HG03280 (cell line): ENCODE results near the gene FSHR.

ENCODE experiments used
- ATAC-seq: cut with Tn5 transposase; IDR thresholded peaks from one replicate; pipeline ENCODE4 v1.9.1; 2021; ENCODE audit warnings: mild to moderate bottlenecking, moderate library complexity; ENCODE audit not compliant: unreplicated experiment

Gene FSHR

DNA sequence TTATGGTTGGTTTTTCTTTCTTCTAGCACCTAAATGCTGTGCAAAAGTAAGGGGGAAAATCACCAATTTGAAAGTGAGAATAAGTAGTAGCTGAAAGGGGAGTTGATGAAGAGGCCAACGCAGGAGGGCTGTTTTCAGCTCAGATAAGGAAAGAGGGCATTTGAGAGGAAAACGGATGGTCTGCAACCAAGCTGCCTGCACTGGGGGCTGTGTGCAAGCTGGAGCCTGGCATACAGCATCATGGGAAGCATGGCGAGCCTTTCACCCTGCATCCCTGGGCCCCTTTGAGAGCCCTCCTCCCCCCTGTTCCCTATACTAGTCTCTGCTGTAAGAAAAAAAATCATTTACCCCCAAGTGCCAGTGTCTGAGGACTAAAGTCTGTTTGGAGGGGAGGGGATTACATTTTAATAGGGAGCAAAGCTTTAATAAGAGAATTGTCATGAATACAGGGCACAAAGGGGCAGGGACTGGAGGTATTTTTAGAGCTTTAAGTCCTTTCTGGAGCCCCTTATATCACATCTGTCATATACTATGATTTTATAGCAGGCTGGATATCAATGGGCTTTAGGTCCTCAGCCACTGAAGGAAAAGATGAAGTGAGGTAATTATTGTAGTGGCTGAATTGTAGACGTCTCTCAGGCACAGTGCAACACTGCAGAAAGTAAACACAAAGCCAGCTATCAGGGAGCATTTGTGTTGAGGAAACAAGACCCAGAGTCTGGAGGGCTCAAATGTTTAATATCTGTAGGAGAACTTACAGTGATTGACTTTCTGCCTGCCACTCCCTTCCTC lies 120.7 kb downstream of the FSHR start:
- ATAC-seq: no peak

DNA sequence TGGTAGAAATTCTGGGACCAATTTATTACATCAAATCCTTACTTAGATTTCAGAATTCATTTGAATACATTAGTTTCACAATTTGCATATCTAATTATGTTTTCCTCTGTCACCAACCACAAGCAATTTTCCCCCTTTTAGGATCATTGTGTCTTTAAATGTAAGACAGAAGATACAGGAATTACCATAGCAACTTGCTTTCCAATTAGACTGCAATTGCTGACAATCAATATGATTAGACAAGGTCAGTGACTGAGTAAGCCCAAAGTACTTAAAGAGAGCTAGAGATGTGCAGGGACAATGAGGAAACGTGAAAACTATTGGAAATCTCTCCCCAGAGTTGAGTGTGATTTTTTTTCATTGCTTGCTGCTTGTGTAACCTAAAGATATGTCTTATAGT lies 121.4 kb downstream of the FSHR start:
- no peak for ATAC-seq

- ATAC-seq: no peak
Measured at GRCh38 chr2:49032126-49032525, 122.2 kb downstream of the FSHR start.

GRCh38 chr2:49029406-49029805 lies 124.9 kb downstream of the FSHR start:
- ATAC-seq: no peak

DNA sequence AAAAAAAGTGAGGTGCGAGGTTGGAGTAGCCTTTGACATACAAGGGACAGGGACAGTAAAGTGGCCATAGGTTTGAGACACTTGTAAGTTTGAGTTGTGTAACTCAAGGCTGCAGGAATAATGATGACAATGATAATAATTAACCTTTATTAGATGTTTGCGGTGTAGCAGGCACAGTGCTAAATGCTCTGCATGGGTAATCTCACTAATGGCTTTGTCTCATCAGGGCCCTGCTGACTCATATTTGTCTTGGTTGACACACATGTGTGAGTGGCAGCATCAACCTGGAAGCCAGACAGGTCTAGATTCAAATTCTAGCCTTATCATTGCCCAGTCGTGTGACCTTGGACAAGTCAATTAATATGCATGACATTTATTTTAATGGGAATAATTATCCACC lies 126.2 kb downstream of the FSHR start:
- ATAC-seq: no peak

- ATAC-seq: no peak
Measured at GRCh38 chr2:49026706-49027105, 127.6 kb downstream of the FSHR start.

- no peak for ATAC-seq
Measured at GRCh38 chr2:49021271-49021670, 133.0 kb downstream of the FSHR start.

- ATAC-seq: no peak
Measured at GRCh38 chr2:49005261-49005660, 149.1 kb downstream of the FSHR start.

- ATAC-seq: no peak
Measured at GRCh38 chr2:49004036-49004626, 150.2 kb downstream of the FSHR start.

- no peak for ATAC-seq
Measured at GRCh38 chr2:49003201-49003600, 151.1 kb downstream of the FSHR start.

GRCh38 chr2:49002750-49003149 lies 151.6 kb downstream of the FSHR start:
- ATAC-seq: no peak

GRCh38 chr2:49000695-49001094 lies 153.6 kb downstream of the FSHR start:
- ATAC-seq: no peak

- ATAC-seq: no peak
Measured at GRCh38 chr2:48998449-48998848, 155.9 kb downstream of the FSHR start.

- no peak for ATAC-seq
Measured at GRCh38 chr2:48993576-48993975, 160.7 kb downstream of the FSHR start.

DNA sequence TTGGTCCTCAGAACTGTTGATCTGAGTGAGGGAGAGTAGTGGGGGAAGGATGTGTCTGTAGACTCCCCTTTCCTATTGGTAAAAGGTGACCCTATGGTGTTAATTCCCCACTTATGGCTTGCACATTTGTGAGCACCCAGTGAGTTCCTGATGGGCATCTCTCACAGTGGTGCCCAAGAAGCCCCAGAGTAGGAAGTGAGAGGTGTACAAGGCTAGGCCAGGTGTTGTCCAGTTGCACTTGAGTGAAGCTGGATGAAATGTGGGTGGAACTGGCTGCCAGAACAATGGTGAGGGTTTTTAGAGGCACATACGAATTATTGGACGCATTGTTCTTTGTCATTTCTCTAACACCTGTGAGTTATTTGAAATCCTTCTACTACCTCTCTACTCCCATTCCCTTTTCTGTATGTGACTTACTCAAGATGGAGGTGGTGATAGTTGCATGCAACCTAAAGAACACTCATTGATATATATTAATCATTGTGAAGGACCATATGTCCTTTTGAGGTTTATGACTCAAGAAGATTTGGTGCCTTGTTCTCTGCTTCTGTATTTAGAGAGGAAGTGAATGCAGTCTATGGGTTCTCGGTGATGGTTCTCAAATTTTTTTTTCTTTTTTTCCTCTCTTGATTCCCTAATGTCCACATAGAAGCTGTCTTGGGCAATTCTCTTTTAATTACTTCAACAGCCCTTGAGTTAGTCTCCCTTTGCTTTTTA lies 162.7 kb downstream of the FSHR start:
- ATAC-seq: no peak

DNA sequence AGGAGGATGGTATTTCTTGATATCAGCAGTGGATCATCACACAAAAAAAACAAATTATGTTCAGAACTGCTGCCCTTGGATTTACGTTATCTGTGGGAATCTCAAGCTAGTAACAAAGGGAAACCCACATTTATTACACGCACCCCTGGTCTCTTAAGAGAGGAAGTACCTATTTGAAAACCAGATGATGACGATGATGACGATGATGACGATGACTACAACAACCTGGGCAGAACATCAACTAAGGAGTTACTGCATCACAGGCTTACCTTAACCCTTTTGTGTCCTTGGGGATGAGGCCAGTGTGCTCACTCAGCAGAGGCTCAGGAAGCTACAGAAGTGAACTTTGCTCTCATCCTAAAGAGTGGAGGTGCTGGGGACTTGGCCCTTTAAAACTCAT lies 169.4 kb downstream of the FSHR start:
- ATAC-seq: no peak

- ATAC-seq: no peak
Measured at GRCh38 chr2:48983551-48983950, 170.8 kb downstream of the FSHR start.

- ATAC-seq: no peak
Measured at GRCh38 chr2:48982887-48983435, 171.4 kb downstream of the FSHR start.

GRCh38 chr2:48980846-48981245 lies 173.5 kb downstream of the FSHR start:
- ATAC-seq: no peak

- ATAC-seq: no peak
Measured at GRCh38 chr2:48979691-48980090, 174.6 kb downstream of the FSHR start.

GRCh38 chr2:48978131-48978530 lies 176.2 kb downstream of the FSHR start:
- ATAC-seq: no peak

DNA sequence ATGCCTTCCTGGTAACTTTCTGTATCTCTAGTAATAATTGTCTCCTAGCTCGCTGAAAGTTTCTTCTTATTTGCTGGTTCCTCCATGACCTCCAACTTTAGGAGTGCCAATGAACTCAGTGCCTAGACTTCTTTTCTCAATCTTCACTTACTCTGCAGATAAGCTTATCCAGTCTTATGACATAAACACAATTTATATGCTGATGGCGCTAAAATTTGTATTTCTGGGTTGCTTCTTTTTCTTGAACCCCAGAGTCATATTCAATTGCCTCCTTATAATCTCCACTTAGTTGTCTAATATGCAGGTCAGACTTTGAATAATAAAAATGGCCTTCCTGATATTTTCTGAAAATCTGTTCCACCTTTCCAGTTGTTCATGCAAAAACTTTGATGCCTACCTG lies 182.5 kb downstream of the FSHR start:
- no peak for ATAC-seq
